ENCODE results near the gene WDR90. TPM values are rescaled to one million over a fixed set of nuclear protein-coding genes. Genes with fewer than 3 reads are reported as not detected.

WDR90 gene
- total and polyA plus RNA-seq, 2 of the 13 experiments (the other 11 are each of a cell fraction or from before 2014, with no cell fraction given), result 14.9 to 28.9 TPM

GRCh38 chr16:642189-643049 lies 6.7 kb upstream of the WDR90 start (continued):
- TF ChIP-seq ZNF609 (CRISPR knock-in tag; IDR thresholded peaks at IDR 0.05; ENCODE audit: borderline replicate concordance) (peak; percentile 23; the same call in 1 of the 2 replicates), E2F5 (CRISPR knock-in tag; conservative IDR thresholded peaks at IDR 0.05) (no peak; the same call in 1 of the 2 replicates), PHF21A (CRISPR knock-in tag; IDR thresholded peaks at IDR 0.05) (peak; percentile 56; the same call in 1 of the 2 replicates), TRIM24 (CRISPR knock-in tag; IDR thresholded peaks at IDR 0.05) (no peak), STAG1 (CRISPR knock-in tag; IDR thresholded peaks at IDR 0.05) (peak; percentile 9; the same call in 1 of the 2 replicates), ZBTB4 (CRISPR knock-in tag; IDR thresholded peaks at IDR 0.05; ENCODE audit: borderline replicate concordance) (peak; percentile 71; the same call in 1 of the 2 replicates), ETV5 (CRISPR knock-in tag; IDR thresholded peaks at IDR 0.05; ENCODE audit: borderline replicate concordance) (peak; percentile 66), MIER3 (CRISPR knock-in tag; IDR thresholded peaks at IDR 0.05; ENCODE audit: borderline replicate concordance) (no peak), ZBTB8A (CRISPR knock-in tag; IDR thresholded peaks at IDR 0.05; ENCODE audit: borderline replicate concordance, low read depth) (peak; percentile 44; the same call in 1 of the 2 replicates), CHD2 (IDR thresholded peaks at IDR 0.05; ENCODE audit: low read depth, low read length) (0 out of 2 replicates have a peak, but pooled peaks have one; percentile 15), ZNF367 (CRISPR knock-in tag; IDR thresholded peaks at IDR 0.05; ENCODE audit: borderline replicate concordance) (no peak), ZNF232 (CRISPR knock-in tag; IDR thresholded peaks at IDR 0.05; ENCODE audit: borderline replicate concordance) (0 out of 2 replicates have a peak, but pooled peaks have one; percentile 36), ZNF18 (CRISPR knock-in tag; IDR thresholded peaks at IDR 0.05; ENCODE audit: insufficient replicate concordance) (peak; percentile 66), HNF1B (CRISPR knock-in tag; IDR thresholded peaks at IDR 0.05) (no peak; the same call in 1 of the 2 replicates)
